HepG2 (cell line): ENCODE results near the gene KIF1C. TPM values are rescaled to one million over a fixed set of nuclear protein-coding genes. Genes with fewer than 3 reads are reported as not detected.

Source experiments
- ATAC-seq: fragments of 200-7000 bp; cut with Tn5 transposase; 3 replicates; pipeline ENCODE4 v1.9.1; 2020; ENCODE audit warnings: mild to moderate bottlenecking, moderate library complexity
- BruUV-seq: library from RNA; stranded (reverse); fragments of 400-500 nt; replicated peaks from 2 replicates; lab custom pipeline; 2021; lab: Mats Ljungman, UMichigan
- CTCF ChIA-PET: fragments of 300-600 bp; formaldehyde crosslinking; extraction: SDS; loops from one replicate; lab custom pipeline; 2021; ENCODE audit warnings: low total read pairs, inconsistent platforms, low intra/inter-chr PET ratio; lab: Yijun Ruan, JAX
- POLR2A ChIA-PET: fragments of 350-600 bp; sonication (Branson Sonifier 250); formaldehyde crosslinking; loops from one replicate; lab custom pipeline; 2020; ENCODE audit warnings: antibody characterized with exemption, inconsistent platforms; lab: Yijun Ruan, JAX
- DNase-seq: peaks from one replicate; pipeline ENCODE4 v3.0.0-alpha.2; 2015; ENCODE audit warnings: low spot score
- FAIRE-seq: peaks from 3 replicates; lab custom pipeline; 2011; peaks lifted over from hg19 to GRCh38; lab: Jason Lieb, UNC
- H2AFZ ChIP-seq: one replicate; pipeline ENCODE4 v1.6.1; 2011; ENCODE audit warnings: low read length, inconsistent platforms
- H3K27ac ChIP-seq: fragments of 300-600 bp; 3 replicates; pipeline ENCODE4 v1.8.0; 2011; ENCODE audit warnings: mixed run types, mild to moderate bottlenecking, mixed read lengths, low read length, inconsistent platforms; ENCODE audit not compliant: insufficient read depth; ENCODE audit errors: extremely low read length
- H3K27me3 ChIP-seq, 2 experiments: fragments of 200-600 bp in 1 of 2; 2 replicates in 1 of 2; 3 replicates in 1 of 2; pipeline versions ENCODE4 v1.6.0 to v1.8.0; 2011; ENCODE audit warnings: low read length in 2 of 2, mild to moderate bottlenecking in 2 of 2, moderate library complexity in 2 of 2, inconsistent platforms in 1 of 2; ENCODE audit not compliant: insufficient read depth in 2 of 2, control insufficient read depth in 1 of 2
- H3K36me3 ChIP-seq, 2 experiments: fragments of 200-600 bp in 1 of 2; replicated peaks in 1 of 2; 2 replicates in 1 of 2; 3 replicates in 1 of 2; pipeline versions ENCODE4 v1.5.1 to v1.8.0; 2011; ENCODE audit warnings: low read length in 2 of 2, inconsistent platforms in 1 of 2; ENCODE audit not compliant: insufficient read depth in 2 of 2, control insufficient read depth in 1 of 2
- H3K4me1 ChIP-seq: 2 replicates; pipeline ENCODE4 v1.5.1; 2012; ENCODE audit warnings: low read length, inconsistent platforms; ENCODE audit not compliant: insufficient read depth
- H3K4me2 ChIP-seq: 2 replicates; pipeline ENCODE4 v1.6.0; 2011; ENCODE audit warnings: low read depth, low read length, inconsistent platforms
- H3K4me3 ChIP-seq, 3 experiments: fragments of 200-600 bp in 1 of 3; sonication (generic), shearing (Covaris generic) in 1 of 3; replicated peaks in 1 of 3; 2 replicates each; pipeline ENCODE4 v1.5.1; 2011 to 2016; ENCODE audit warnings: low read length in 3 of 3, inconsistent platforms in 2 of 3, low read depth in 2 of 3, mild to moderate bottlenecking in 2 of 3, control low read depth in 1 of 3, mixed read lengths in 1 of 3; ENCODE audit not compliant: insufficient read depth in 1 of 3
- H3K79me2 ChIP-seq: one replicate; pipeline ENCODE4 v1.6.1; 2011; ENCODE audit warnings: low read length, inconsistent platforms; ENCODE audit not compliant: insufficient read depth
- H3K9ac ChIP-seq: 2 replicates; pipeline ENCODE4 v1.6.0; 2011; ENCODE audit warnings: mild to moderate bottlenecking, low read depth, low read length, inconsistent platforms; ENCODE audit not compliant: insufficient read depth
- H3K9me3 ChIP-seq: 2 replicates; pipeline ENCODE4 v1.5.1; 2012; ENCODE audit warnings: mild to moderate bottlenecking, low read length
- H4K20me1 ChIP-seq: 2 replicates; pipeline ENCODE4 v1.6.0; 2011; ENCODE audit warnings: inconsistent platforms, mild to moderate bottlenecking, low read length, moderate library complexity; ENCODE audit not compliant: insufficient read depth
- AGO1 ChIP-seq: fragments of 200-400 bp; formaldehyde crosslinking; IDR thresholded peaks from 2 replicates; pipeline ENCODE4 v1.6.1; 2017; ENCODE audit warnings: mild to moderate bottlenecking, low read depth, low read length, moderate library complexity; ENCODE audit not compliant: poor library complexity, severe bottlenecking
- AGO2 ChIP-seq: fragments of 200-400 bp; formaldehyde crosslinking; optimal IDR thresholded peaks from 2 replicates; pipeline ENCODE3; 2017; ENCODE audit warnings: mild to moderate bottlenecking, low read depth, low read length, moderate library complexity
- AKAP8 ChIP-seq: sonication (generic); formaldehyde crosslinking; IDR thresholded peaks from 2 replicates; pipeline ENCODE4 v1.5.1; 2020; ENCODE audit warnings: mild to moderate bottlenecking, missing genetic modification reagents
- ATF5 ChIP-seq: sonication (generic); formaldehyde crosslinking; IDR thresholded peaks from 2 replicates; pipeline ENCODE4 v1.4.0; 2020; ENCODE audit warnings: mild to moderate bottlenecking, low read depth, missing genetic modification reagents
- HNRNPH1 ChIP-seq: fragments of 200-400 bp; formaldehyde crosslinking; optimal IDR thresholded peaks from 2 replicates; pipeline ENCODE3; 2017; ENCODE audit warnings: mild to moderate bottlenecking, low read depth, low read length
- MAFK ChIP-seq, 2 experiments: IDR thresholded peaks in 1 of 2; conservative IDR thresholded peaks in 1 of 2; 2 replicates each; pipeline ENCODE4 v1.6.1; 2011; ENCODE audit warnings: improper control_type of control experiment in 2 of 2, low read length in 2 of 2
- MIER2 ChIP-seq: IDR thresholded peaks from 2 replicates; pipeline ENCODE4 v1.6.1; 2016; ENCODE audit warnings: missing biosample characterization, missing genetic modification reagents
- MTA3 ChIP-seq: sonication (generic); formaldehyde crosslinking; IDR thresholded peaks from 2 replicates; pipeline ENCODE4 v1.4.0; 2020; ENCODE audit warnings: missing genetic modification reagents
- POLR2A ChIP-seq, 2 experiments: IDR thresholded peaks; 2 replicates each; pipeline ENCODE4 v1.6.1; 2011; ENCODE audit warnings: low read depth in 2 of 2, low read length in 2 of 2, mild to moderate bottlenecking in 1 of 2, moderate library complexity in 1 of 2; ENCODE audit not compliant: insufficient read depth in 1 of 2
- POLR2G ChIP-seq: fragments of 200-400 bp; formaldehyde crosslinking; IDR thresholded peaks from 2 replicates; pipeline ENCODE4 v1.6.1; 2018; ENCODE audit warnings: mild to moderate bottlenecking, low read depth, low read length, moderate library complexity
- RBFOX2 ChIP-seq: fragments of 200-400 bp; formaldehyde crosslinking; IDR thresholded peaks from 2 replicates; pipeline ENCODE4 v1.6.1; 2017; ENCODE audit warnings: low read depth, mild to moderate bottlenecking, low read length
- RBM22 ChIP-seq: fragments of 200-400 bp; formaldehyde crosslinking; optimal IDR thresholded peaks from 2 replicates; pipeline ENCODE3; 2017; ENCODE audit warnings: mild to moderate bottlenecking, low read length, moderate library complexity
- WIZ ChIP-seq: sonication (generic); formaldehyde crosslinking; IDR thresholded peaks from 2 replicates; pipeline ENCODE4 v1.5.1; 2020; ENCODE audit warnings: mild to moderate bottlenecking, missing genetic modification reagents
- ZNF256 ChIP-seq: sonication (generic); formaldehyde crosslinking; conservative IDR thresholded peaks from 2 replicates; pipeline ENCODE4 v1.4.0; 2020; ENCODE audit warnings: missing genetic modification reagents
- WGBS: methylation state at CpG from one replicate; pipeline ENCODE4 v1.1.6; 2017; ENCODE audit warnings: low lambda C conversion rate; 5-methylcytosine and 5-hydroxymethylcytosine counted together
- in situ Hi-C: cut with HindIII; loops from 2 replicates; pipeline ENCODE4 v1.10.0; 2017; ENCODE audit warnings: low pct_unique_long_range_greater_than_20kb; ENCODE audit not compliant: extremely low pct_ligation_motif_present
- intact Hi-C: fragments of 100-400 bp; cut with micrococcal nuclease; formaldehyde crosslinking; loops from one replicate; pipeline ENCODE4 v1.10.0; 2022; ENCODE audit not compliant: unreplicated experiment
- polyA plus RNA-seq, 8 experiments: library from polyadenylated mRNA; depleted of rRNA in 3 of 8; stranded (reverse) in 7 of 8; unstranded in 1 of 8; fragments of >200 nt; fragmentation: Illumina TruSeq in 4 of 8; extraction: Trizol in 4 of 8; gene quantifications; 2 replicates each; pipeline versions ENCODE4 v1.2.1 to v1.2.3, GENCODE V29; 2011 to 2016; ENCODE audit warnings: low read depth in 4 of 8, missing spikeins in 1 of 8, mixed read lengths in 1 of 8; ENCODE audit not compliant: insufficient read depth in 1 of 8
- total RNA-seq, 5 experiments: library from RNA; depleted of rRNA; stranded (reverse); fragments of >200 nt; fragmentation: Illumina TruSeq; extraction: Trizol; gene quantifications; 2 replicates each; pipeline ENCODE4 v1.2.3, GENCODE V29; 2016; ENCODE audit warnings: low read depth in 1 of 5
- TF ChIP-seq, protein P1 (sequence below): sonication (generic); formaldehyde crosslinking; IDR thresholded peaks from 2 replicates; pipeline ENCODE4 v1.4.0; 2020; ENCODE audit warnings: mild to moderate bottlenecking, missing genetic modification reagents
- TF ChIP-seq, protein P2 (sequence below): sonication (generic); formaldehyde crosslinking; IDR thresholded peaks from 2 replicates; pipeline ENCODE4 v1.5.0; 2020; ENCODE audit warnings: missing genetic modification reagents, mild to moderate bottlenecking, borderline replicate concordance

KIF1C gene
- total and polyA plus RNA-seq, 2 of the 13 experiments (the other 11 are each of a cell fraction or from before 2014, with no cell fraction given) = 70.0 to 104 TPM

DNA sequence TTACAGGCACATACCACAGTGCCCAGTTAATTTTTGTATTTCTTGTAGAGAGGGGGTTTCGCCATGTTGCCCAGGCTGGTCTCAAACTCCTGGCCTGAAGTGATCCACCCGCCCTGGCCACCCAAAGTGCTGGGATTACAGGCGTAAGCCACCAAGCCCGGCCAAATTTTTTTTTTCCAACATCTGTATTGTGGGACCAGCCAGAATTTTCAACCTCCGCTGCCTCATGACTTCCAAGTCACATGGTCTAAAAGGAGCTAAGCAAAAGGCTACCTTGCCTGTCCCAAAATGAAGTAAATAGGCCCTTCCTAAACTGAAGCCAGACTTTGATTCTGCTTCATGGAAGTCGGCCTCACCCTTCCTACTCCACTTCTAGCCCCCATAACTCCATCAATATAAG is 25.9 kb upstream of the KIF1C start (continued):
- TF ChIP-seq, protein P1, sequence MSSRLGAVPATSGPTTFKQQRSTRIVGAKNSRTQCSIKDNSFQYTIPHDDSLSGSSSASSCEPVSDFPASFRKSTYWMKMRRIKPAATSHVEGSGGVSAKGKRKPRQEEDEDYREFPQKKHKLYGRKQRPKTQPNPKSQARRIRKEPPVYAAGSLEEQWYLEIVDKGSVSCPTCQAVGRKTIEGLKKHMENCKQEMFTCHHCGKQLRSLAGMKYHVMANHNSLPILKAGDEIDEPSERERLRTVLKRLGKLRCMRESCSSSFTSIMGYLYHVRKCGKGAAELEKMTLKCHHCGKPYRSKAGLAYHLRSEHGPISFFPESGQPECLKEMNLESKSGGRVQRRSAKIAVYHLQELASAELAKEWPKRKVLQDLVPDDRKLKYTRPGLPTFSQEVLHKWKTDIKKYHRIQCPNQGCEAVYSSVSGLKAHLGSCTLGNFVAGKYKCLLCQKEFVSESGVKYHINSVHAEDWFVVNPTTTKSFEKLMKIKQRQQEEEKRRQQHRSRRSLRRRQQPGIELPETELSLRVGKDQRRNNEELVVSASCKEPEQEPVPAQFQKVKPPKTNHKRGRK (CRISPR knock-in tag) = no peak
- TF ChIP-seq MIER2 (CRISPR knock-in tag) = no peak

GRCh38 chr17:4972322-4972721 is 25.4 kb upstream of the KIF1C start:
- intact Hi-C loops (no loop called here), in situ Hi-C loops (no loop called here)
- no peak for DNase-seq
- Histone ChIP-seq H3K27ac (no peak overlapping the region), H3K27me3 (no peaks in the 10 kb centered on the region; a peak in 1 of 5 replicates), H3K9me3 (no peaks in the 10 kb centered on the region), H3K79me2 (peaks cover 21% of the 10 kb centered on the region), H3K36me3 (peaks cover under 1 to 13% of the 10 kb centered on the region in 2 experiments), H3K4me3 (no peak overlapping the region), H4K20me1 (no peaks in the 10 kb centered on the region), H2AFZ (no peak overlapping the region), H3K9ac (no peak overlapping the region), H3K4me1 (peaks cover 27% of the 10 kb centered on the region), H3K4me2 (no peak overlapping the region)
- no peak for FAIRE-seq
- no peak for ATAC-seq
- peak; percentile 34; the same call in 1 of the 2 replicates for TF ChIP-seq AKAP8 (CRISPR knock-in tag)
- peak; percentile 7 to 14; a peak in 2 of 4 replicates for TF ChIP-seq MAFK (conservative IDR thresholded peaks at IDR 0.05 in 1 of 2, IDR thresholded peaks at IDR 0.05 in 1 of 2; ENCODE audit: low read length in 2 of 2)
- TF ChIP-seq AGO2 = peak; percentile 85
- TF ChIP-seq POLR2G = peak; percentile 59
- no peak for TF ChIP-seq WIZ (CRISPR knock-in tag)
- no peak for TF ChIP-seq ZNF256 (CRISPR knock-in tag)
- peak; percentile 65 for TF ChIP-seq HNRNPH1
- peak; percentile 77 for TF ChIP-seq AGO1
- peak; percentile 71 for TF ChIP-seq RBM22
- no peak for TF ChIP-seq MTA3
- peak in 1 of 2 experiments; percentile 49; a peak in 1 of 4 replicates for TF ChIP-seq POLR2A (IDR thresholded peaks at IDR 0.05; ENCODE audit: insufficient read depth in 1 of 2, low read depth in 2 of 2, low read length in 2 of 2)
- TF ChIP-seq ATF5 (CRISPR knock-in tag) = no peak
- TF ChIP-seq, protein P2, sequence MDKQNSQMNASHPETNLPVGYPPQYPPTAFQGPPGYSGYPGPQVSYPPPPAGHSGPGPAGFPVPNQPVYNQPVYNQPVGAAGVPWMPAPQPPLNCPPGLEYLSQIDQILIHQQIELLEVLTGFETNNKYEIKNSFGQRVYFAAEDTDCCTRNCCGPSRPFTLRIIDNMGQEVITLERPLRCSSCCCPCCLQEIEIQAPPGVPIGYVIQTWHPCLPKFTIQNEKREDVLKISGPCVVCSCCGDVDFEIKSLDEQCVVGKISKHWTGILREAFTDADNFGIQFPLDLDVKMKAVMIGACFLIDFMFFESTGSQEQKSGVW (CRISPR knock-in tag) = no peak
- TF ChIP-seq RBFOX2 = peak; percentile 53; the same call in 1 of the 2 replicates
- 96% methylated on average over 12 of the region's 12 CpGs for WGBS
- ChIA-PET POLR2A (interaction anchor here (1.4 to 6.6 kb wide), 3 partner anchors 32 to 63 kb away, joined by 5 to 103 read pairs (median 10); partner anchors contain the start of genes RNF167 and SLC25A11), CTCF (no interaction called here)
- BruUV-seq = no TSS peak
